ENCODE measurements around the gene TIMM44. TPM values are rescaled to one million over a fixed set of nuclear protein-coding genes. Genes with fewer than 3 reads are reported as not detected.
"Not testable (repeated sequence)": the region's sequence is repeated elsewhere in the genome, so short reads cannot be mapped to it uniquely, and the experiment has no call there.

TIMM44 gene
- total RNA-seq, 1 donor from 2014 or later = 75.4 TPM

GRCh38 chr19:7920519-7921301, 22.8 kb downstream of the TIMM44 start:
- Mint-ChIP-seq H3K4me3 (ENCODE audit: unreplicated experiment) (peak overlapping the region; percentile 82), H3K27me3 (ENCODE audit: low read depth) (no peaks in the 10 kb centered on the region), H3K27ac (ENCODE audit: unreplicated experiment) (peak overlapping the region; percentile 95), H3K4me1 (ENCODE audit: low read depth) (peaks cover 44% of the 10 kb centered on the region), H3K9me3 (ENCODE audit: low read depth) (no peaks in the 10 kb centered on the region), H3K36me3 (ENCODE audit: low read depth) (no peaks in the 10 kb centered on the region)
- no peak for TF ChIP-seq CTCF (IDR thresholded peaks at IDR 0.05)
- peak; percentile 98 for DNase-seq (ENCODE audit: low spot score)

GRCh38 chr19:7919610-7920518, 23.6 kb downstream of the TIMM44 start, which contains the start of gene SNAPC2:
Gene SNAPC2, plus strand, starts transcription at chr19:7920338. Its CDS starts 29 bp downstream, at chr19:7920367.
- Mint-ChIP-seq H3K27ac (ENCODE audit: unreplicated experiment) (peak within 1 kb of the TSS; percentile 95), H3K4me3 (ENCODE audit: unreplicated experiment) (peak within 1 kb of the TSS; percentile 82), H3K27me3 (ENCODE audit: low read depth) (no peaks in the 10 kb centered on the region), H3K4me1 (ENCODE audit: low read depth) (peaks cover 48% of the 10 kb centered on the region), H3K36me3 (ENCODE audit: low read depth) (no peaks in the 10 kb centered on the region), H3K9me3 (ENCODE audit: low read depth) (no peaks in the 10 kb centered on the region)
- TF ChIP-seq CTCF (IDR thresholded peaks at IDR 0.05) = peak; percentile 44
- peak; percentile 98 for DNase-seq (ENCODE audit: low spot score)

GRCh38 chr19:7918615-7919421, 24.6 kb downstream of the TIMM44 start:
- no peaks in the 10 kb centered on the region for H3K27me3 Mint-ChIP-seq (ENCODE audit: low read depth)
- peaks cover 45% of the 10 kb centered on the region for H3K4me1 Mint-ChIP-seq (ENCODE audit: low read depth)
- no peaks in the 10 kb centered on the region for H3K9me3 Mint-ChIP-seq (ENCODE audit: low read depth)
- peak overlapping the region; percentile 82 for H3K4me3 Mint-ChIP-seq (ENCODE audit: unreplicated experiment)
- H3K27ac Mint-ChIP-seq (ENCODE audit: unreplicated experiment) = no peak overlapping the region
- DNase-seq (ENCODE audit: low spot score) = peak; percentile 95
- no peaks in the 10 kb centered on the region for H3K36me3 Mint-ChIP-seq (ENCODE audit: low read depth)
- TF ChIP-seq CTCF (IDR thresholded peaks at IDR 0.05) = no peak

- H3K9me3 Mint-ChIP-seq (ENCODE audit: low read depth); DNase-seq (ENCODE audit: low spot score); H3K27ac Mint-ChIP-seq (ENCODE audit: unreplicated experiment); H3K27me3 Mint-ChIP-seq (ENCODE audit: low read depth); H3K36me3 Mint-ChIP-seq (ENCODE audit: low read depth): not testable (repeated sequence)
- Mint-ChIP-seq H3K4me3 (ENCODE audit: unreplicated experiment) (peak overlapping the region; percentile 62), H3K4me1 (ENCODE audit: low read depth) (peaks cover 42% of the 10 kb centered on the region)
- peak; percentile 4 for TF ChIP-seq CTCF (IDR thresholded peaks at IDR 0.05)
Observed at GRCh38 chr19:7918062-7918614, 25.3 kb downstream of the TIMM44 start.
